Right forelimb (tissue), 1 donor: ENCODE results near the gene TNFRSF4.

Experiments
- DNase-seq: peaks from one replicate; pipeline ENCODE4 v3.0.0-alpha.2; 2018

TNFRSF4 gene

DNA sequence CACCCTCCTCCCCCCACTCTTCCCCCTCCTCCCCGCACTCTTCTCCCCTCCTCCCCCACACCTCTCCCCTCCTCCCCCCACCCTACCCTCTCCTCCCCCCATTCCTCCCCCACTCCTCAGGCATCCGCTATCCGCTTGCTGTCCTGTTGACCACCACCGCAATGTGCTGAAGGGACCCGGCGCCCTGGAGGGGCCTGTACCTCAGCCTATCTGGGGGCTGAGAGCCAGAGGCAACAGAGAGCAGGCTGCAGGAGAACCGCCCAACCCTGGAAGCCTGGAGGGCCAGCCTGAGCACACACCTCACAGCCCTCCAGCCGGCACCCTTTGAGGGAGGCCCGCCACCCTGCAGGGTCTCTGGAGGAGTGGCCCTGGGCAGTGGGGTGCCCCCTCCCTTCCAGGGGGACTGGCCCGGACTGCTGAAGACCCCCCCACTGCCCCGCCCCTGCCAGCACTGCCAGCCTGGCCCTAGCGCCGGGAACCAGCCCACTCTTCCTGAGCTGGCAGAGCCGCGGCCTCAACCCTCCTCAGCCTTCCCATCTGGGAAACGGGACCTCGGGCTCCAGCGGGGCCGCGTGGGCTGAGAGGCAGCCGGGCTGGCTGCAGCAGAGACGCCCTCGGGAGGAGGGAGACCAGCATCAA, 31.3 kb upstream of the TNFRSF4 start:
- DNase-seq: no peak

GRCh38 chr1:1244192-1244811, 30.3 kb upstream of the TNFRSF4 start:
- DNase-seq: no peak

DNA sequence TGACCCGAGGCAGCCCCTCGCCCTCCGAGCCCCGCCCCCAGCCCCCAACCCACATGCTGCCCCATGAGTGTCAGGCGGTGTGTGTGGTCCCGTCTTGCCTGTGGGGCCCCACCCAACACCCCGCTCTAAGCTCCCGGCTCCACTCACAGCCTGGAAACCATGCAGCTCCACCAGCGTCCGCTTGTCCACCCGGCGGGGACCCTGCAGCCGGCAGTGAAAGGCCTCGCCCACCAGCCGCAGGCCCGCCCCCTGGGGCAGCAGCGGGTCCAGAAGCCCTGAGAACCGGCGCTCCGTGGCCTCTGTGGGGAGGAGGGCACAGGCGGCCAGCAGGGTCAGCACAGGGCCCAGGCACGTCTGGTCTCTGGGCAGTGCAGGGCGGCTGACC, 29.8 kb upstream of the TNFRSF4 start:
- no peak for DNase-seq

DNA sequence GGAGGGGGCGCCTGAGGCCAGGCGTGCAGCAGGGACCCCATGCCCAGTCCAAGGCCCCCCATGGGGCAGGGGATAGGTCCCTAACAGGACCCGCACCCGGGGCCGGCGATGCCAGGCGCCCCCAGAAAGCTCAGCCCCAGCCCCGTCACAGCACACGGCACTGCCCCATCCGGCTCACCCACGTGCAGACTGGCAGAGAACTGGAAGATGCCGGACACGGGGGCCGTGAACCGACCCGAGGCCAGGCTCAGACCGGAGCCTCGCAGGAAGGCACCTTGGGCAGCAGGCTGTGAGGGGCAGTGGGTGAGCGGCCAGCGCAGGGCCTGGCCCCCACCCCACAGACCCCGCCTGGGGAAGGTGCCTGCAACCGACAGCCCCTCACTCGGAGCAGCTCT, 29.3 kb upstream of the TNFRSF4 start:
- no peak for DNase-seq

DNA sequence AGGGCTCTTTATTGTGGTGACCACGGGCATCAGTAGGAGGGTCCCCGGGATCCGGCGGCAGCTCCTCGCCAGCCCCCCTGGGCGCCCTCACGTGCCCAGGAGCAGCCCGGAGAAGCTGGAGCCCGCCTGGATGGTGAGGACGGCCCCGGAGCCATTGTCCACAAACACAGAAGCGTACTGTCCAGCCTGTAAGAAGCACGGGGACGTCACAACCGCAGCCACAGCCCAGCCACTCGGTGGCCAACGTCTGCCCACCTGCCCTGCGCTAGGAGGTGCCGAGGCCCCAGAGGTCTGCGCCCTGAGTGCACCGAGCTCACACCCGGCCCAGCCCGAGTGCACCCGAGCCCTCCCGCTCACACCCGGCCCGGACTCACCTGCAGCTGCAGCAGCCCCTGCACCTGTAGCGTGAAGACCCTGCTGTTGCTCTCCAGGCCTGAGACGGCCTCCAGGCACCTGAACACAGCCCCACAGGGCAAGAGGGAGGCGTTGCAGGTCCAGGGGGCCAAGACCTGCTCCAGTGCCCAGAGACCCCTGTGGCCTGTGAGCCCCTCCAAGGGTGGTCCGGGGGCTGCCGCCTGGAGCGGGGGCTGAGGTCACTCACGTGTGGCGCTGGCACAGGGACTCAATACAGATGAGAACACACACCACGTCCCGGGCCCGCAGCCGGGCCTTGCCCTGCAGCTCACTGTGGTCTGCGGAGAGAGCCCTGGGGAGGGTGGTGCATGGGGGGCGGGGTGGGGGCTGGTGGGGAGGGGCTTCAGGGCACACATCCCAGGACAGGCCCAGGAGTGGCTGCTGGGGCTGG, 28.7 kb upstream of the TNFRSF4 start:
- no peak for DNase-seq

DNA sequence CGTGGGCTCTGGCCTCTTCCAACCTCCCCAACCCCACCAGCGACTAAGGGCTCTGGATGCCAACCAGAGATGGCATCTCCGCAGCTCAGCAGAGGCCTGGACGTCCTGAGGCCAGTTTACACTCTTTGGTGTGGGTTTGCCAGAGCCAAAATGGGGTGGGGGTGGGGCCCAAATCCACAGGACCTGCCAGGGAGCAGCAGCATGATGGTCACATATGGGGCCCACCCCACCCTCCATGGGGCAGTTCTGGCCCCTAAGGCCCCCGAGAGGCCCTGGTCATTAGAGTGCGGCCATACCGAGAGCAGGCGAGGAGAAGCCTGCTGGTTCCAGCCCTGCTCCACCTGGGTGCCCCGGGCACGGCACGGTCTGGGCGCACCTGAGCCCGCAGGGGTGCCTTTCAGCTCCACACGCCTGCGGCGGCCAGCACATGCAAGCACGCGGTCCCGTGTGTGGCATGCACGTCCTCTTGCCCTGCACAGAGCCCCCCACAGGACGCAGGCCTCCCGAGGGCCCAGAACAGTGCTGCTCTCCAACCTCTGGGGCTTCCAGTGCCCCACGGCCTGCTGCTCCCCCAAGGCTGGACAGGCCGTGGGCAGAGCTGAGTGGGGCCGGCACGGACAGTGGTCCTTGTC, 27.8 kb upstream of the TNFRSF4 start:
- no peak for DNase-seq

GRCh38 chr1:1240822-1241587, 27.1 kb upstream of the TNFRSF4 start:
- DNase-seq: no peak

DNA sequence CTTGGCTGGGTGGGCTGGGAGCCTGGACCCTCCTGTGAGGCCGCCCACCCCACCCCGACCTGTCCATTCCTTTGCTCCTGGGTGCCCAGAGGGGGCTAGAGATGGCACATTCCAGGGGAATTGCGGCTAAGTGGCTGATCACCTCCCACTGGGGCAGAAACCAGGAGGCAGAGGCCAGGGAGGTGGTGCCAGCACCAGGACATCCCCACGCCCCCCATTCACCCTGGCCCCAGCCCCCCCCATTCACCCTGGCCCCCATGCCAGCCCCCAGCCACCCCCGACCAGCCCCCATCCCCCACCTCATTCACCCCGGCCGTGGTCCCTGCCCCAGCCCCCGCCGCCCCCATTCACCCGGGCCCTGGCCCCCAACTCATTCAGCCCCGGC, 26.4 kb upstream of the TNFRSF4 start:
- no peak for DNase-seq

DNA sequence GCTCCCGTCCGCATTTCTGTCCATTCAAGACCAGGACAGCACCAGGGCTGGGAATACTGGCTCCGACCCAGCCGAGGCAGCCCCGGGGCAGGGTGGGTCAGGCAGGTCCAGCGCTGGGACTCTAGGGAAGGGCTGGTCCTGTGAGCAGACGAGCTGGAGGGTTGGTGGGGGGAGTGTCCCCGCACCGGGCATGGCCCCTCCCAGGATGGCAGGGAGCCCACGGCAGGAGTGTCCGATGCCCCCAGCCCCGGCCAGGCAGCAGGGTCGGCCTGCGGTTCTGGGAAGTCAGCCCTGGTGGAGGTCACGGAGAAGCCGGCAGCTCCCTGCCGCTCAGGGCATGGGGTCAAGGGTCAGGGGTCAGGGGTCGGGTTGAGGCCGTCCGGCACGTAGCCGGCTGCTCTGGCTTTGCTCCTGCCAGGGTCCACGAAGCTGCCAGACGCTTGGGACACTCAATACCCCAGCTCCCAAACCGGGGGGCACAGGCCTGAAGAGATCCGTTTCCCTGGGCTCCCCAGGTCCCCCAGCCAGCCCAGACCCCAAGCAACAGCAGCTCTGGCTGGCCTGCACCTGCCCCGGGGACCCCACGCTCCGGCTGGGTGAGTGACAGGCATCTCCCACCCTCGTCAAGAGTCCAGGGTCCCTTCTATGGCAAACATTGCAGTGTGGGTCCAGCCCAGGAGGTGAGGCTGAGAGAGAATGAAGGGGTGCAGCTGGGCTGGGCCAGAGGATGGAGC, 25.8 kb upstream of the TNFRSF4 start:
- DNase-seq: no peak

- no peak for DNase-seq
Observed at GRCh38 chr1:1239227-1239613, 25.3 kb upstream of the TNFRSF4 start.

GRCh38 chr1:1238702-1239178, 24.8 kb upstream of the TNFRSF4 start:
- DNase-seq: no peak

GRCh38 chr1:1237874-1238701, 24.1 kb upstream of the TNFRSF4 start:
- no peak for DNase-seq

- no peak for DNase-seq
Observed at GRCh38 chr1:1236945-1237873, 23.3 kb upstream of the TNFRSF4 start.

DNA sequence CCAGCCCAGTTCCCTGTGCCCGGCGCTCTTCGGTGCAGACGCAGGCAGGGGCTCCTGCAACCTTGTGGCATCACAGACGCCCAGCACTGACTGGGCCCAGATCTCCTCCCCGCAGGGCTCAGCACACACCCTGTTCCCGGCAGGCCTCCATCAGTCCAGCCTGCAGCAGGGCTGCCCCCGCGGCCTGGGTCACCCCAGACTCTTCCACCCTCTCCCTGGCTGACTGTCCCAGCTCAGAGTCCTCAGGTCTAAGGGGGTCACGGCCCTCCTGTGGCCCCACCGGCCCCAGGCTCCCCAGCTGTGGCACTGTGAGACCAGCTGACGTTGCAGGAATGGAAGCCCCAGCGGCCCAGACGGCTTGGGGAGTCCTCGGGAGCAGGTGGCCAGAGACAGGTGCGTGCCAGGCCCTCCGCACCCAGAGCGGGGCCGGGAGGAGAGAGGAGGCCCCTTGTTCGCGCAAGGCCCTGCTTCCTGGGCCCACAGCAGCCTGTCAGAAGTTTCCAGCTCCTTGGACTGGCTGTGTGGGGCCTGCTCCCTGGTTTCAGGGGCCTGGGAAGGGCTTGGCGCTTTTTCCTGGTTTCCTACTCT, 22.3 kb upstream of the TNFRSF4 start:
- DNase-seq: no peak

GRCh38 chr1:1235016-1235744, 21.2 kb upstream of the TNFRSF4 start:
- no peak for DNase-seq

GRCh38 chr1:1234180-1234808, 20.3 kb upstream of the TNFRSF4 start:
- no peak for DNase-seq

DNA sequence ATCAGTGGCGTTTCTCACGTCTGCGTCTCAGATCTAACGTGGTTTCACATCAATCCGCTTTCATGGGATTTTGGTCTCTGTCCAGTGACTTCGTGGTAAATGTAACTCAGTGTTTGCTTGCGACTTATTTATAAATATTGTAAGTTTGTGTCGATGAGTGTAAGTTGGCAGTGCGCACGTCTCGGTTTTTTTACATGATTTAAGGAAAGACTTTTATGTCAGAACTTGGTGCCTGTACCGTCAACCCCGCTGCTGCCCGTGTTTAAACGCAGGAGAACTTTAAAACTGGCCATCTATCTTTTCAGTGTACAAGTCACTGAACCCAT, 19.6 kb upstream of the TNFRSF4 start:
- DNase-seq: no peak

GRCh38 chr1:1232796-1233566, 19.0 kb upstream of the TNFRSF4 start:
- no peak for DNase-seq
